HFFc6 (cell line): Measurements from ENCODE around the gene DNM1L. TPM values are rescaled to one million over a fixed set of nuclear protein-coding genes. Genes with fewer than 3 reads are reported as not detected.

Experiments used
- DNase-seq: peaks from one replicate; pipeline ENCODE4 v3.0.0-alpha.2; 2018
- H3K27ac Mint-ChIP-seq: 2 replicates; pipeline ENCODE4 v1.8.0; 2020; ENCODE audit warnings: mild to moderate bottlenecking, mixed read lengths
- H3K27me3 Mint-ChIP-seq: 2 replicates; pipeline ENCODE4 v1.8.0; 2021; ENCODE audit warnings: mild to moderate bottlenecking, moderate library complexity, mixed read lengths; ENCODE audit not compliant: insufficient read depth
- H3K36me3 Mint-ChIP-seq: 2 replicates; pipeline ENCODE4 v1.8.0; 2021; ENCODE audit warnings: low read depth, mixed read lengths
- H3K4me1 Mint-ChIP-seq: 2 replicates; pipeline ENCODE4 v1.8.0; 2020; ENCODE audit warnings: low read depth, mixed read lengths
- H3K4me3 Mint-ChIP-seq: 2 replicates; pipeline ENCODE4 v1.8.0; 2020; ENCODE audit warnings: mild to moderate bottlenecking, moderate library complexity, mixed read lengths
- H3K9me3 Mint-ChIP-seq: 2 replicates; pipeline ENCODE4 v1.8.0; 2020; ENCODE audit warnings: mild to moderate bottlenecking, mixed read lengths
- CTCF ChIP-seq: fragments of 200-600 bp; sonication (generic); IDR thresholded peaks from 2 replicates; pipeline ENCODE4 v1.5.0; 2021; ENCODE audit warnings: antibody characterized with exemption, mild to moderate bottlenecking
- total RNA-seq, 6 experiments: library from RNA; stranded (reverse); fragmentation: NEBNext Ultra II Directional; extraction: Animal tissue kit (Norgen Biotek cat#: 25700); gene quantifications; 2 replicates in 1 of 6; 3 replicates in 5 of 6; pipeline ENCODE4 v1.2.3, GENCODE V29; 2021

The DNM1L gene
- total RNA-seq, 6 experiments from 2014 or later, result 53.3 to 62.2 (median 61.6) TPM

- no peaks in the 10 kb centered on the region for H3K4me1 Mint-ChIP-seq
- H3K4me3 Mint-ChIP-seq, result no peak overlapping the region
- DNase-seq, result no peak
- no peaks in the 10 kb centered on the region; the same call in 1 of the 2 replicates for H3K27me3 Mint-ChIP-seq
- H3K36me3 Mint-ChIP-seq, result no peaks in the 10 kb centered on the region
- no peak for TF ChIP-seq CTCF
- no peaks in the 10 kb centered on the region for H3K9me3 Mint-ChIP-seq
- no peak overlapping the region for H3K27ac Mint-ChIP-seq
Observed at GRCh38 chr12:32794281-32794680, 115.2 kb downstream of the DNM1L start.

Other genes starting within 250 kb of the DNM1L start
- gene YARS2, start 76.6 kb downstream of the DNM1L start, total RNA-seq, result 10 to 100 TPM; 14.6 to 21.7 (median 17.4) TPM
- gene PKP2, start 217.5 kb downstream of the DNM1L start, total RNA-seq, result under 1 TPM in 1 of 6 experiments, not detected in 5; 0.17 TPM